Measurements from ENCODE around the gene PPP1R12B. TPM values are rescaled to one million over a fixed set of nuclear protein-coding genes. Genes with fewer than 3 reads are reported as not detected.
"Not testable (repeated sequence)": the region's sequence is repeated elsewhere in the genome, so short reads cannot be mapped to it uniquely, and the experiment has no call there.

Gene PPP1R12B
- total RNA-seq, 1 experiment from 2014 or later: 33.3 TPM

GRCh38 chr1:202376247-202376646 is 27.7 kb downstream of the PPP1R12B start:
- H3K9me2 ChIP-seq (ENCODE audit: insufficient read depth): no peaks in the 10 kb centered on the region
- peak overlapping the region; percentile 30; the same call in 1 of the 2 replicates for H3K27ac ChIP-seq
- H3K4me3 ChIP-seq: no peak overlapping the region
- H3K9me3 ChIP-seq (ENCODE audit: insufficient read depth, low read depth): no peaks in the 10 kb centered on the region
- CTCF ChIA-PET: no interaction called here
- no peaks in the 10 kb centered on the region for H4K20me1 ChIP-seq (ENCODE audit: insufficient read depth)
- H3F3A ChIP-seq (ENCODE audit: insufficient read depth, low read depth): peaks cover 22% of the 10 kb centered on the region
- TF ChIP-seq EZH2 (IDR thresholded peaks at IDR 0.05; ENCODE audit: low read depth): no peak
- no peak for TF ChIP-seq CTCF (conservative IDR thresholded peaks at IDR 0.05)
- no peak overlapping the region for H2AFZ ChIP-seq
- BruUV-seq (replicated peaks): no TSS peak
- intact Hi-C loops (cut with micrococcal nuclease; ENCODE audit: unreplicated experiment): no loop called here
- peaks cover 44% of the 10 kb centered on the region for H3K4me1 ChIP-seq (replicated peaks; ENCODE audit: insufficient read depth)
- no peak for DNase-seq
- H3K4me2 ChIP-seq: no peak overlapping the region
- no peaks in the 10 kb centered on the region for H3K36me3 ChIP-seq (ENCODE audit: low read depth)
- POLR2A ChIA-PET (ENCODE audit: unreplicated experiment): no interaction called here
- no peaks in the 10 kb centered on the region for H3K27me3 ChIP-seq (ENCODE audit: insufficient read depth, low read depth)
- H3K79me2 ChIP-seq (ENCODE audit: low read depth): peaks cover 76% of the 10 kb centered on the region

GRCh38 chr1:202379884-202380529 is 31.5 kb downstream of the PPP1R12B start:
- intact Hi-C loops (cut with micrococcal nuclease; ENCODE audit: unreplicated experiment); H4K20me1 ChIP-seq (ENCODE audit: insufficient read depth); H2AFZ ChIP-seq; H3K9me3 ChIP-seq (ENCODE audit: insufficient read depth, low read depth); H3K36me3 ChIP-seq (ENCODE audit: low read depth); H3K9me2 ChIP-seq (ENCODE audit: insufficient read depth); BruUV-seq (replicated peaks); H3K27me3 ChIP-seq (ENCODE audit: insufficient read depth, low read depth): not testable (repeated sequence)
- H3K27ac ChIP-seq: peak overlapping the region; percentile 98
- H3K79me2 ChIP-seq (ENCODE audit: low read depth): peaks cover 81% of the 10 kb centered on the region
- peaks cover 25% of the 10 kb centered on the region for H3F3A ChIP-seq (ENCODE audit: insufficient read depth, low read depth)
- peak overlapping the region; percentile 29; the same call in 1 of the 2 replicates for H3K4me3 ChIP-seq
- CTCF ChIA-PET: interaction anchor here (0.8 kb wide), 1 partner anchor 80 kb away, joined by 3 read pairs; no protein-coding TSS in a partner anchor
- H3K4me2 ChIP-seq: peak overlapping the region; percentile 76
- peaks cover 47% of the 10 kb centered on the region for H3K4me1 ChIP-seq (replicated peaks; ENCODE audit: insufficient read depth)
- peak; percentile 49 to 97 for DNase-seq
- POLR2A ChIA-PET (ENCODE audit: unreplicated experiment): interaction anchor here (0.6 kb wide), 1 partner anchor 104 kb away, joined by 5 read pairs; no protein-coding TSS in a partner anchor
- TF ChIP-seq CTCF (conservative IDR thresholded peaks at IDR 0.05): peak; percentile 60; the same call in 1 of the 2 replicates

- H3K36me3 ChIP-seq (ENCODE audit: low read depth); H2AFZ ChIP-seq; BruUV-seq (replicated peaks); H4K20me1 ChIP-seq (ENCODE audit: insufficient read depth); H3K27me3 ChIP-seq (ENCODE audit: insufficient read depth, low read depth); intact Hi-C loops (cut with micrococcal nuclease; ENCODE audit: unreplicated experiment); H3K9me2 ChIP-seq (ENCODE audit: insufficient read depth); H3K9me3 ChIP-seq (ENCODE audit: insufficient read depth, low read depth): not testable (repeated sequence)
- ChIA-PET CTCF (interaction anchor here (0.8 kb wide), 1 partner anchor 79 kb away, joined by 3 read pairs; no protein-coding TSS in a partner anchor), POLR2A (ENCODE audit: unreplicated experiment) (interaction anchor here (0.6 kb wide), 1 partner anchor 103 kb away, joined by 5 read pairs; no protein-coding TSS in a partner anchor)
- Histone ChIP-seq H3K4me1 (replicated peaks; ENCODE audit: insufficient read depth) (peaks cover 46% of the 10 kb centered on the region), H3K4me2 (peak overlapping the region; percentile 76), H3K27ac (peak overlapping the region; percentile 98), H3K4me3 (peak overlapping the region; percentile 9; the same call in 1 of the 2 replicates), H3K79me2 (ENCODE audit: low read depth) (peaks cover 81% of the 10 kb centered on the region), H3F3A (ENCODE audit: insufficient read depth, low read depth) (peaks cover 25% of the 10 kb centered on the region)
- peak in 1 of 2 experiments; percentile 41 for DNase-seq
- 0 out of 2 replicates have a peak, but pooled peaks have one; percentile 17 for TF ChIP-seq CTCF (conservative IDR thresholded peaks at IDR 0.05)
Observed at GRCh38 chr1:202380535-202380934, 32.0 kb downstream of the PPP1R12B start.

- H3K27me3 ChIP-seq (ENCODE audit: insufficient read depth, low read depth); BruUV-seq (replicated peaks); H3K4me3 ChIP-seq; H3K27ac ChIP-seq; POLR2A ChIA-PET (ENCODE audit: unreplicated experiment); H2AFZ ChIP-seq; intact Hi-C loops (cut with micrococcal nuclease; ENCODE audit: unreplicated experiment); H4K20me1 ChIP-seq (ENCODE audit: insufficient read depth); H3K4me2 ChIP-seq; H3K36me3 ChIP-seq (ENCODE audit: low read depth); H3K9me2 ChIP-seq (ENCODE audit: insufficient read depth); H3K9me3 ChIP-seq (ENCODE audit: insufficient read depth, low read depth); DNase-seq: not testable (repeated sequence)
- H3F3A ChIP-seq (ENCODE audit: insufficient read depth, low read depth): peaks cover 25% of the 10 kb centered on the region
- H3K79me2 ChIP-seq (ENCODE audit: low read depth): peaks cover 69% of the 10 kb centered on the region
- CTCF ChIA-PET: interaction anchor here (0.6 kb wide), 2 partner anchors 78 to 80 kb away, joined by 3 to 5 read pairs; no protein-coding TSS in a partner anchor
- H3K4me1 ChIP-seq (replicated peaks; ENCODE audit: insufficient read depth): peaks cover 38% of the 10 kb centered on the region
Observed at GRCh38 chr1:202381867-202382266, 33.4 kb downstream of the PPP1R12B start.

- H2AFZ ChIP-seq; H3K4me2 ChIP-seq; H3K27ac ChIP-seq; H3K4me3 ChIP-seq; H3F3A ChIP-seq (ENCODE audit: insufficient read depth, low read depth); CTCF ChIA-PET; H3K9me3 ChIP-seq (ENCODE audit: insufficient read depth, low read depth); intact Hi-C loops (cut with micrococcal nuclease; ENCODE audit: unreplicated experiment); H4K20me1 ChIP-seq (ENCODE audit: insufficient read depth); H3K36me3 ChIP-seq (ENCODE audit: low read depth); H3K4me1 ChIP-seq (replicated peaks; ENCODE audit: insufficient read depth); H3K27me3 ChIP-seq (ENCODE audit: insufficient read depth, low read depth); DNase-seq; H3K9me2 ChIP-seq (ENCODE audit: insufficient read depth); BruUV-seq (replicated peaks): not testable (repeated sequence)
- peaks cover 15% of the 10 kb centered on the region for H3K79me2 ChIP-seq (ENCODE audit: low read depth)
- POLR2A ChIA-PET (ENCODE audit: unreplicated experiment): interaction anchor here (0.7 kb wide), 1 partner anchor 61 kb away, joined by 3 read pairs; no protein-coding TSS in a partner anchor
Observed at GRCh38 chr1:202395831-202396230, 47.3 kb downstream of the PPP1R12B start.
